BLaER1 (cell line): ENCODE results near the gene GTPBP8.

Experiments
- H3K27ac ChIP-seq: shearing (Covaris generic); formaldehyde crosslinking; 2 replicates; pipeline ENCODE4 v1.8.1; 2022
- H3K27me3 ChIP-seq: shearing (Covaris generic); formaldehyde crosslinking; 2 replicates; pipeline ENCODE4 v1.8.1; 2022
- H3K36me3 ChIP-seq: shearing (Covaris generic); formaldehyde crosslinking; 2 replicates; pipeline ENCODE4 v1.8.1; 2022
- H3K4me1 ChIP-seq: shearing (Covaris generic); formaldehyde crosslinking; 2 replicates; pipeline ENCODE4 v1.8.1; 2022
- H3K4me2 ChIP-seq: shearing (Covaris generic); formaldehyde crosslinking; 2 replicates; pipeline ENCODE4 v1.8.1; 2022
- H3K4me3 ChIP-seq: shearing (Covaris generic); formaldehyde crosslinking; 2 replicates; pipeline ENCODE4 v1.8.1; 2022
- H3K9ac ChIP-seq: shearing (Covaris generic); formaldehyde crosslinking; 2 replicates; pipeline ENCODE4 v1.8.1; 2022
- H3K9me3 ChIP-seq: shearing (Covaris generic); formaldehyde crosslinking; 2 replicates; pipeline ENCODE4 v1.8.1; 2022
- H4K20me1 ChIP-seq: shearing (Covaris generic); formaldehyde crosslinking; 2 replicates; pipeline ENCODE4 v1.8.1; 2022
- Cebpa-rat ChIP-seq: shearing (Covaris generic); IDR thresholded peaks from 2 replicates; pipeline ENCODE4 v1.8.1; 2022

Gene GTPBP8

DNA sequence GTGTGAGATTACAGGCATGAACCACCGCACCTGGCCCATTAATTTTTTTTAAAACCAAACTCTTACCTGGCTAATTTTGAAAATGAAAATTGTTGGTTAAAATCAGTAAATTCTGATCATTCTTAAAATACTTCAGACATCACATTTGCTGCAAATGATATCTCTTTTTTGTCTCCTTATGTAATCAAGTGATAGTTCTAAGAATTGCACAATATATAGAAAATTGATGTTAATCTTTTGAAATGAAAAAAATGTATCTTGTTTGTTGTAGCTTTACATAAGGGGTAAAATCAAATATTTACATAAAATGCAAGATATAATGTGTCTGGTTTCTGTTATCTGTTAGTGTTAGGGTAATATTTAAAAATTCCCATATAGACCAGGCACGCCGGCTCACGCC is 5.0 kb downstream of the GTPBP8 start:
- peaks cover 36% of the 10 kb centered on the region for H3K36me3 ChIP-seq
- no peak overlapping the region for H3K27ac ChIP-seq
- H4K20me1 ChIP-seq: no peaks in the 10 kb centered on the region
- no peak overlapping the region for H3K9ac ChIP-seq
- TF ChIP-seq Cebpa-rat: no peak
- no peak overlapping the region for H3K4me2 ChIP-seq
- H3K27me3 ChIP-seq: no peaks in the 10 kb centered on the region
- H3K4me3 ChIP-seq: no peak overlapping the region
- H3K9me3 ChIP-seq: no peaks in the 10 kb centered on the region
- H3K4me1 ChIP-seq: peaks cover 25% of the 10 kb centered on the region

- Histone ChIP-seq H3K36me3 (peaks cover 74% of the 10 kb centered on the region), H3K4me1 (no peaks in the 10 kb centered on the region), H4K20me1 (peaks cover 7% of the 10 kb centered on the region; the same call in 1 of the 2 replicates), H3K4me2 (no peak overlapping the region), H3K4me3 (no peak overlapping the region), H3K27me3 (no peaks in the 10 kb centered on the region), H3K27ac (no peak overlapping the region), H3K9me3 (no peaks in the 10 kb centered on the region), H3K9ac (no peak overlapping the region)
- no peak for TF ChIP-seq Cebpa-rat
Observed at GRCh38 chr3:113000691-113001090, 9.9 kb downstream of the GTPBP8 start.

DNA sequence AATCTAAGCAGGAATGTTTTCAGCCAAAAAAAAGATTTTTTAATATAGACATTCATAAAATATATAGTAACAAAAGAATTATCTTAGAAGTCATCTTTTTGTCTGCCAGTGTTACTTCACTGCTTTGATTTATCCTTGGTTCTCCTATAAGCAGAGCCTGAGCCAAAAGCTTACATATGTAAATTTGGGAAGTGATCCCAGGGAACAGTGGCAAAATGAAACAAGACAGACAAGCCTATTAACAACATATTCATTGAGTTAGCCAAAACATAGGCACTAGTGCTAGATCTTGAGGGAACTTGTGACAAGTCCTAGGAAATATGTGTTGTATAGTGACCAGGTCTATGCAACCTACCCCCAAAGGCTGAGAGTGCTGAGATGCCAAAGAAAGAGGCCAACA is 11.3 kb downstream of the GTPBP8 start:
- Histone ChIP-seq H3K9ac (no peak overlapping the region), H3K36me3 (peaks cover 87% of the 10 kb centered on the region)

GRCh38 chr3:113002679-113003078 is 11.9 kb downstream of the GTPBP8 start:
- Histone ChIP-seq H3K27ac (no peak overlapping the region), H3K4me3 (no peak overlapping the region), H3K4me1 (no peaks in the 10 kb centered on the region), H4K20me1 (peaks cover 7% of the 10 kb centered on the region; the same call in 1 of the 2 replicates), H3K36me3 (peaks cover 93% of the 10 kb centered on the region), H3K4me2 (no peak overlapping the region), H3K27me3 (no peaks in the 10 kb centered on the region), H3K9me3 (no peaks in the 10 kb centered on the region), H3K9ac (no peak overlapping the region)
- no peak for TF ChIP-seq Cebpa-rat

More for the DNA sequence above, 11.3 kb downstream of the GTPBP8 start:
- no peaks in the 10 kb centered on the region for H3K27me3 ChIP-seq
- peaks cover 7% of the 10 kb centered on the region; the same call in 1 of the 2 replicates for H4K20me1 ChIP-seq
- no peak overlapping the region for H3K27ac ChIP-seq
- TF ChIP-seq Cebpa-rat: no peak
- H3K4me1 ChIP-seq: no peaks in the 10 kb centered on the region
- H3K4me3 ChIP-seq: no peak overlapping the region
- no peaks in the 10 kb centered on the region for H3K9me3 ChIP-seq
- H3K4me2 ChIP-seq: no peak overlapping the region

- H3K9me3 ChIP-seq: no peaks in the 10 kb centered on the region
- no peak overlapping the region for H3K4me3 ChIP-seq
- no peak overlapping the region for H3K9ac ChIP-seq
- H3K4me1 ChIP-seq: no peaks in the 10 kb centered on the region
- H4K20me1 ChIP-seq: peaks cover 24% of the 10 kb centered on the region
- H3K27me3 ChIP-seq: no peaks in the 10 kb centered on the region
- H3K36me3 ChIP-seq: peaks cover 97% of the 10 kb centered on the region
- no peak overlapping the region for H3K4me2 ChIP-seq
- H3K27ac ChIP-seq: no peak overlapping the region
- no peak for TF ChIP-seq Cebpa-rat
Observed at GRCh38 chr3:113005611-113006010, 14.8 kb downstream of the GTPBP8 start.

DNA sequence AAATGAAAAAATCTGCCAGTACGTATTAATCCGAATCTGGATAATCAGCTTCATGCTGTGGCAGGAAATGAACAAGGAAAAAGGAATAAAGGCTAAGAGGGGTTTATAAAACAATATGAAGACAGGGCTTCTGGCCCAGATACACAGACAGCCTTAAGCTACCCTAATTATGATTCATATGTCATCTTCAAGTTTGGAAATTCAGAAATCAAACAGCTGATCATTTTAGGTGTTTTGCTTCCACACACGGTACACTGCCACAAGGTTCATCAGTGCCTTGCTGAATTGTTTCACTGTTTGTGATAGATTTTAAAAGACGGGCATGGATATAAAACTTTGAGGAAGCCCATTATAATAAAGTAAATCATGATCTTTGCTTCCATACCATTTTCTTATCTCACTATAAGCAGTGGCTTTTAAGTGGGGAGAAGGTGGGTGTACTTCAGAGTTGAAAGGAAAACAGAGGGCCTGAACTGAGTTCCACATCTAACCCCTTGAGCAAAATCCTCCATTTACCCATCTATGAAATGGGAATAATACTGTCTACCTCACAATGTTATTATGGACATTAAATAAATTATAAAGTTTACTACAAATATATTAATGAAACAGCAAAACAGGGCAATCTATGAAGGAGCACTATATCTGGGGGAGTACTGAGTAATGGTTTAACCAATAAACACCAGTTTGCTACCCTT is 15.7 kb downstream of the GTPBP8 start:
- H3K9me3 ChIP-seq: no peaks in the 10 kb centered on the region
- H3K4me3 ChIP-seq: no peak overlapping the region
- no peaks in the 10 kb centered on the region for H3K27me3 ChIP-seq
- H3K4me2 ChIP-seq: no peak overlapping the region
- no peak overlapping the region for H3K27ac ChIP-seq
- peaks cover 97% of the 10 kb centered on the region for H3K36me3 ChIP-seq
- peaks cover 30% of the 10 kb centered on the region for H4K20me1 ChIP-seq
- no peaks in the 10 kb centered on the region for H3K4me1 ChIP-seq
- H3K9ac ChIP-seq: no peak overlapping the region
- TF ChIP-seq Cebpa-rat: no peak

- Histone ChIP-seq H3K4me3 (no peak overlapping the region), H3K9me3 (no peaks in the 10 kb centered on the region), H3K4me2 (no peak overlapping the region), H3K36me3 (peaks cover 94% of the 10 kb centered on the region), H4K20me1 (peaks cover 30% of the 10 kb centered on the region), H3K9ac (no peak overlapping the region), H3K27ac (no peak overlapping the region), H3K4me1 (no peaks in the 10 kb centered on the region), H3K27me3 (no peaks in the 10 kb centered on the region)
- TF ChIP-seq Cebpa-rat: no peak
Observed at GRCh38 chr3:113008117-113008516, 17.3 kb downstream of the GTPBP8 start.

DNA sequence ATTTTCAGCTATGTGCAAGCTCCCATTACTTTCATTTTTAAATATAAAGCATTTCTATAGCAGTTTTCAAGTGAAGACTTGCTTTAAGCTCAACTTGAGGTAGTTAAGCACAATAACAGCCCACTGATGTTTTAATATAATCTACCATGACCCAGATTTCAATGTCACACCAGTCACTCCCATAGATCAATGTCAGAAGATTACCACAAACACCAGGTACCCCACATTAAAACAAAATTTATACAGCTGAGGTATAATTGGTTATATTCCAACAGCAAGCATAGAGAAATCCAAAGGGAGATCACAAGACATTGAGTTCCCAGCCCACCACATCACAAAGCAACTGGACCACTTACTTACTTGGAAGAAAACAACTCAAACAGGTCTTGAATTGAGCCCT is 22.8 kb downstream of the GTPBP8 start:
- H4K20me1 ChIP-seq: peaks cover 35% of the 10 kb centered on the region
- no peaks in the 10 kb centered on the region for H3K9me3 ChIP-seq
- H3K9ac ChIP-seq: no peak overlapping the region
- no peak overlapping the region for H3K27ac ChIP-seq
- no peak overlapping the region for H3K4me2 ChIP-seq
- no peaks in the 10 kb centered on the region for H3K27me3 ChIP-seq
- H3K36me3 ChIP-seq: peaks cover 85% of the 10 kb centered on the region
- H3K4me1 ChIP-seq: peaks cover 9% of the 10 kb centered on the region
- no peak for TF ChIP-seq Cebpa-rat
- no peak overlapping the region for H3K4me3 ChIP-seq

GRCh38 chr3:113018536-113019181 is 27.9 kb downstream of the GTPBP8 start:
- Histone ChIP-seq H3K9ac (peak overlapping the region; percentile 89), H3K4me1 (peaks cover 24% of the 10 kb centered on the region), H4K20me1 (peaks cover 5% of the 10 kb centered on the region; the same call in 1 of the 2 replicates), H3K4me3 (peak overlapping the region; percentile 84), H3K27ac (peak overlapping the region; percentile 88), H3K9me3 (no peaks in the 10 kb centered on the region), H3K36me3 (peaks cover 38% of the 10 kb centered on the region), H3K4me2 (peak overlapping the region; percentile 86), H3K27me3 (no peaks in the 10 kb centered on the region)
- no peak for TF ChIP-seq Cebpa-rat
